ENCODE measurements around the gene ODF2.

- TF ChIP-seq EP300 (IDR thresholded peaks at IDR 0.05; ENCODE audit: low read depth) (no peak), POLR2A (IDR thresholded peaks at IDR 0.05) (no peak), CTCF (IDR thresholded peaks at IDR 0.05) (no peak), POLR2AphosphoS5 (IDR thresholded peaks at IDR 0.05) (no peak)
Measured at GRCh38 chr9:128434340-128434739, 21.5 kb upstream of the ODF2 start.
